GM12874 (cell line): ENCODE data around the gene ATP2A3.

Experiments
- TF ChIP-seq, protein P1 (sequence below): IDR thresholded peaks from 2 replicates; pipeline ENCODE4 v1.5.1; 2011; ENCODE audit warnings: low read depth, mild to moderate bottlenecking, control low read depth, low read length, moderate library complexity; ENCODE audit not compliant: insufficient read depth

ATP2A3 gene

DNA sequence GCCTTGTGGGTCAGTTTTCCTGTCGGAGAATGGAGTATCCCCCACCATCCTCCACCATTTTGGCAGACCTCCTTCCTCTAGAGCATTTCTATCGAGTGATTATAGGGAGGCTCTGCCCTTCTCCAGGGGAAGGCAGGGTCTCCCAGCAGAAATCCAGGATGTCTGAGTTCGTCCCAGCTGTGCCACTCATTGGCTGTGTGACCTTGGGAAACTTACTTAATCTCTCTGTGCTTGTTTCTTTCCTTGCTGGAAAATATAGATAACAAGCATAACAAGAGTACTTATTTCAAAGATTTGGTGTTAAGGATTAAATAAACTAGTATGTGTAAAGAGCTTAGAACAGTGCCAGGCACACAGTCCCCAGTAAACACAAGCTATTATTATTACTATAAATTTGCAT lies 14.8 kb downstream of the ATP2A3 start:
- TF ChIP-seq, protein P1, sequence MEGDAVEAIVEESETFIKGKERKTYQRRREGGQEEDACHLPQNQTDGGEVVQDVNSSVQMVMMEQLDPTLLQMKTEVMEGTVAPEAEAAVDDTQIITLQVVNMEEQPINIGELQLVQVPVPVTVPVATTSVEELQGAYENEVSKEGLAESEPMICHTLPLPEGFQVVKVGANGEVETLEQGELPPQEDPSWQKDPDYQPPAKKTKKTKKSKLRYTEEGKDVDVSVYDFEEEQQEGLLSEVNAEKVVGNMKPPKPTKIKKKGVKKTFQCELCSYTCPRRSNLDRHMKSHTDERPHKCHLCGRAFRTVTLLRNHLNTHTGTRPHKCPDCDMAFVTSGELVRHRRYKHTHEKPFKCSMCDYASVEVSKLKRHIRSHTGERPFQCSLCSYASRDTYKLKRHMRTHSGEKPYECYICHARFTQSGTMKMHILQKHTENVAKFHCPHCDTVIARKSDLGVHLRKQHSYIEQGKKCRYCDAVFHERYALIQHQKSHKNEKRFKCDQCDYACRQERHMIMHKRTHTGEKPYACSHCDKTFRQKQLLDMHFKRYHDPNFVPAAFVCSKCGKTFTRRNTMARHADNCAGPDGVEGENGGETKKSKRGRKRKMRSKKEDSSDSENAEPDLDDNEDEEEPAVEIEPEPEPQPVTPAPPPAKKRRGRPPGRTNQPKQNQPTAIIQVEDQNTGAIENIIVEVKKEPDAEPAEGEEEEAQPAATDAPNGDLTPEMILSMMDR: no peak

DNA sequence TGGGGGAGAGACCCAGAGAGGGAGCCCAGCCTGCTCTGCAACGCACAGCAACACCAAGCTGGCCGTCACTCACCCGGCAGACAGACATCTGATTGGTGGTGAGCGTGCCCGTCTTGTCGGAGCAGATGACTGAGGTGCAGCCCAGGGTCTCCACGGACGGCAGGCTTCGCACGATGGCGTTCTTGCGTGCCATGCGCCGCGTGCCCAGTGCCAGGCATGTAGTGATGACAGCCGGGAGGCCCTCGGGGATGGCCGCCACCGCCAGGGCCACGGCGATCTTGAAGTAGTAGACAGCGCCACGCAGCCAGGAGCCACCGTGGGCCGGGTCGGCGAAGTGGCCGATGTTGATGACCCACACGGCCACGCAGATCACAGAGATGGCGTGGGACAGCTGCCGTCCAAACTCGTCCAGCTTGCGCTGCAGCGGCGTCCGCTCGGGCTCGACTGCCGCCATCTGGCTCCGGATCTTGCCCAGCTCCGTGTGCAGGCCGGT lies 16.9 kb downstream of the ATP2A3 start:
- TF ChIP-seq, protein P1: no peak

DNA sequence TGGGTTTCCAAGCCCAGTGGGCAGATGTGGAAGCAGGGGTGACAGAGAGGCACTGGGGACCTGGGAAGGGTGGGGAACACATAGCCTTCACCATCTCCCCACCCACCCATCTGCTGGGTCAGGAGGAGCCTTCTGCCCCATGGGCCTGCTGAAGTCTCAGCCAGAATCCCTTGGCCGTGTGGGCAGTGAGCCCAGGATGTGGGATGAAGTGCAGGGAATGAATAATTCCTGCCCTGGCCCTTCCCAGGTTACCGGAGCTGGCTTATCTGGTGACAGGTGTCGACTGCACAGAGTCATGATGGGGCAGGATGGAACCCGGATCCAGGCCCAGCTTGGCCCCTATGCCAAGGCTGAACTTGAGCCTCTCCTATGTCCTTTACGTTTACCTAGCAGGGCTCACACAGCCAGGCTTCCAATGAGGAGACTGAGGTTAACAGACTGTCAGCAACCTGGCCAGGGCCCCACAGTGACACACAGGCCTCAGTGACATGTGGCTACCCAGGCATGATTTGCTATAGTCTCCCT lies 17.5 kb downstream of the ATP2A3 start:
- TF ChIP-seq, protein P1: no peak

DNA sequence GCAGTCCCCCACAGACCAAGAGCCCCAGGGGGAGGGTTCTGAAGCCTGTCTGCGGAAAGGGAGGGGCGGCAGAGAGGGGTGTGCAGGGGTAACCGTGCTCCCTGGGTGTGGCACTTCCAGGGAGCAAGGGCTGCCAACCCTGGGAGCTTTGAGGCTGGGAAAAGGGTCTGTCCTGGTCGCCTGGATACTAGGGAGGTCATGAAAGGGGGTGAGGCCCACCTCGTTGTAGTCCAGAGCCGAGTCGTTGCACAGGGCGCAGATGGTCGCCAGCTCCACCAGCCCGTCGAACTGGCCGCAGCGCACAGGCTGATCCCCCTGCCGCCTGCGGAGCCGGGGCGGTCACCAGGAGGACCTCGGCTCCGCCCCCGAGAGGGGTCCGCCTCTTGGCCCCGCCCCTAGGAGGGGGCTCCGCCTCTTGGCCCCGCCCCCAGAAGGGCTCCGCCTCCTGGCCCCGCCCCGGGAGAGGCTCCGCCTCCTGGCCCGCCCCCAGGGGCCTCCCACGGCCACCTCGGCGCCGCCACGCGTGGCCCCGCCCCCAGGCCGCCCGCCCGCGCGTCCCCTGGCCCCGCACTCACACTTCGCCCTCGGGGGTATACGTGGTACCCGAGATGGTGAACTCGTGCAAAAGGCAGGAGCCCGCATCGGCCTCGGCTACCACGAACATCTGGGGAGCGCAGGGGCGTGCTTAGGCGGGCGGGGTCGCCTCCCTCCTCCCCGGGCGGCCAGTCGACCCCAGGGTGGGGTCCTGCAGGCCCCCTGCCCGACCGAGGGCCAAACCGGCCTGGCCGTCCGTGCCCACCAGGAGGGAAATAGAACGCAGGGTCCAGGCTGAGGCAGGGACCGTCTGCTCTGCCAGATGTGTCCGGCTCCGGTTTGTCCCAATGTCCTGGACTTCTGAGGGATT lies 19.5 kb downstream of the ATP2A3 start:
- TF ChIP-seq, protein P1: no peak

DNA sequence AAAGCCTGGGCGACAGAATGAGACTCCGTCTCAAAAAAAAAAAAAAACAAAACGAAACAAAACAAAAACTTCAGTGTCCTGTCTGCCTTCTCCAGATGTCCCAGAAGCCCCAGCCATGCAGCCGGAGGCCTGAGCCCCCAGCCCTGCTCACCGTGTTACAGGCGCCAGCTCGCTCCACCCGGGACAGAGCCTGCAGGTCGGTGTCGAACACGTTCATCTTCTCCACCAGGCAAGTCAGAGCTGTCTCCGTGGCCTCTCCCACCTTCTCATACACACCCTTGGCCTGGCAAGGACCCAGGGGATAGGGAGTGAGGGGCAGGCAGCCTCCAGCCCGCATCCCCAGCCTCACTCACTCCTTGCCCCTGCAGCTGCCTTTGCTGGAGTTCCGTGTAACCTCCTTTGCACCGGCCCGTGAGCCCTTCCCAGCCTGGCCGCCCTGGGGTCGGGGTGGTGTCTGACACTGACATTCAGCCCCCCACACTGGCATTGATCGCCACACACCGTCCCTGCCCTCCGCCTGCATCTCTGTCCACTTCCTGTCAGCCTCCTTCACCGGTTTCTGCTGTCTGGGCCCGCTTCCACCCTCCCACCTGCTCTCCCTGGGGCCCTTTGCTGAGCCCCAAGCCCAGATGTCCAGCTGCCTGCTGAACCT lies 20.9 kb downstream of the ATP2A3 start:
- TF ChIP-seq, protein P1: no peak

DNA sequence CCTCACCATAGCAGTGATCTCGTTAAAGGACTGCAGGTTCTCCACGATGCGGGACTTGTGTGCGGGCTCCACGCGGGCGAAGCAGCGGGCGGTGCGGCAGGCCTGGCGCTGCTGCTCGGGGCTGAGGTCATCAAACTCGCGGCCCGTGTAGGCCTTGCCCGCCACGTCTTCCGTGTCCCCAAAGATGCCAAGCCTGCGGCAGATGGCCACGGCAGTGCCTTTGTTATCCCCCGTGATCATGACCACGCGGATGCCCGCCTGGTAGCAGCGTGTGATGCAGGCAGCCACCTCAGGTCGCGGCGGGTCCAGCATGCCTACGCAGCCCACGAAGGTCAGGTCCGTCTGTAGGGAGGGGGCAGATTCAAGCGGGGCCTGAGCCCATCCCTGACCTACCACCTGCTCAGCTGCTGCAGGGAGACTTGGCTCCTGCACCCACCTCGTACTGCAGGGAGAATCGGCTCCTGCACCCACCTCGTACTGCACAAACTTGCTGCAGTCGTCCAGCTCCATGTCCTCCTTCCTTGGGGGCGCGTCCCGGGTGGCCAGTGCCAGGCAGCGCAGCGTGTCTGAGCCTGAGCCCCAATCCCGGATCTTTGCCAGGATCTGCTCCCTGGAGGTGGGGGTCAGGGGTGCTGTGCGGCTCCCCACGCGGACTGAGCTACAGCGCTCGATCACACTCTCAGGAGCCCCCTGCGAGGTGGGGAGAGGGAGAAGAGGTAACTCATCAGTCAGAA lies 23.1 kb downstream of the ATP2A3 start:
- TF ChIP-seq, protein P1: no peak

DNA sequence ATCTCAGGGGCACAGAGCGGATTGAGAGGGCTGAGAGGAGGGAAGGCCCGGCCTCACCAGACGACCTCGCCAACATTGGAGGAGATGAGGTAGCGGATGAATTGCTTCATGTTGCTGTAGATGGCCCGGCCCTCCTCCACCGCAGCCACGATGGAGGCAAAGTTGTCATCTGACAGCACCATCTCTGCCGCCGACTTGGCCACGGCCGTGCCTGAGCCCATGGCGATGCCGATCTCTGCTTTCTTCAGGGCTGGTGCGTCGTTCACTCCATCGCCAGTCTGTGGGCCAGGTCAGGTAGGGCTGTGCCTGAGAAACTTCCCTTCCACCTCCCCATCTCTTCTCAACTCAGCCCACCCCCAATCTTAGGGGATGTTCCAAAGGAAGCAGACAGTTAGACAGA lies 26.9 kb downstream of the ATP2A3 start:
- TF ChIP-seq, protein P1: no peak
